HCT116 (cell line): Measurements from ENCODE around the gene LRBA. TPM values are rescaled to one million over a fixed set of nuclear protein-coding genes. Genes with fewer than 3 reads are reported as not detected.

Experiments used
- ATAC-seq: fragments of 200-7000 bp; cut with Tn5 transposase; 2 replicates; pipeline ENCODE4 v1.9.1; 2020; ENCODE audit warnings: mild to moderate bottlenecking, moderate library complexity
- BruUV-seq: library from RNA; stranded (reverse); fragments of 400-500 nt; replicated peaks from 2 replicates; lab custom pipeline; 2021; lab: Mats Ljungman, UMichigan
- CTCF ChIA-PET: fragments of 300-600 bp; sonication (Branson Sonifier 250); formaldehyde crosslinking; loops from one replicate; lab custom pipeline; 2021; ENCODE audit warnings: antibody characterized with exemption; lab: Charles Lee
- POLR2A ChIA-PET: fragments of 300-600, 350-600 bp; sonication (Branson Sonifier 250); formaldehyde crosslinking; loops from one replicate; lab custom pipeline; 2021; ENCODE audit warnings: antibody characterized with exemption; lab: Charles Lee
- RAD21 ChIA-PET, 2 experiments: fragments of 300-600 bp; sonication (Branson Sonifier 250); formaldehyde crosslinking; loops; one replicate each; lab custom pipeline; 2023; ENCODE audit warnings: low total read pairs in 2 of 2; ENCODE audit not compliant: uncharacterized antibody in 2 of 2, unreplicated experiment in 2 of 2, low non-redundant PET in 1 of 2; lab: Charles Lee
- DNase-seq: peaks from one replicate; pipeline ENCODE4 v3.0.0-alpha.2; 2010; ENCODE audit warnings: low read depth, low spot score
- H2AFZ ChIP-seq: fragments of 200-600 bp; shearing (Covaris generic), sonication (generic); 2 replicates; pipeline ENCODE4 v1.6.1; 2017; ENCODE audit warnings: low read depth, mixed run types, mixed read lengths, antibody characterized with exemption, low read length; ENCODE audit not compliant: poor library complexity, severe bottlenecking
- H3K27ac ChIP-seq: 2 replicates; pipeline ENCODE4 v1.5.1; 2012; ENCODE audit warnings: low read depth, low read length
- H3K27me3 ChIP-seq: fragments of 200-600 bp; sonication (generic); 2 replicates; pipeline ENCODE4 v1.6.1; 2016; ENCODE audit warnings: mixed run types, low read length, mixed read lengths; ENCODE audit not compliant: insufficient read depth
- H3K36me3 ChIP-seq, 2 experiments: fragments of 200-500 bp in 1 of 2; fragments of 200-600 bp in 1 of 2; sonication (Bioruptor generic) in 1 of 2; sonication (generic) in 1 of 2; 2 replicates each; pipeline versions ENCODE4 v1.5.1 to v1.6.1; 2014 to 2016; ENCODE audit warnings: low read length in 2 of 2, inconsistent platforms in 1 of 2, mixed read lengths in 1 of 2, mixed run types in 1 of 2; ENCODE audit not compliant: insufficient read depth in 2 of 2, control insufficient read depth in 1 of 2
- H3K4me1 ChIP-seq, 2 experiments: fragments of 200-600 bp in 1 of 2; sonication (generic) in 1 of 2; 2 replicates each; pipeline versions ENCODE4 v1.5.1 to v1.6.1; 2012 to 2017; ENCODE audit warnings: low read length in 2 of 2, inconsistent platforms in 1 of 2, mild to moderate bottlenecking in 1 of 2, mixed read lengths in 1 of 2, mixed run types in 1 of 2, moderate library complexity in 1 of 2; ENCODE audit not compliant: insufficient read depth in 2 of 2, control insufficient read depth in 1 of 2
- H3K4me2 ChIP-seq: fragments of 200-600 bp; sonication (generic); 2 replicates; pipeline ENCODE4 v1.6.1; 2017; ENCODE audit warnings: mixed run types, low read length, mixed read lengths
- H3K4me3 ChIP-seq, 2 experiments: fragments of 200-600 bp in 1 of 2; sonication (generic) in 1 of 2; replicated peaks in 1 of 2; 2 replicates each; pipeline ENCODE4 v1.5.1; 2011 to 2016; ENCODE audit warnings: low read length in 2 of 2, control low read depth in 1 of 2, low read depth in 1 of 2, mild to moderate bottlenecking in 1 of 2, mixed read lengths in 1 of 2, mixed run types in 1 of 2
- H3K79me2 ChIP-seq: fragments of 200-600 bp; sonication (generic); 2 replicates; pipeline ENCODE4 v1.6.1; 2017; ENCODE audit warnings: mild to moderate bottlenecking, mixed run types, low read length, moderate library complexity, mixed read lengths; ENCODE audit not compliant: insufficient read depth
- H3K9ac ChIP-seq: fragments of 200-600 bp; sonication (generic); 2 replicates; pipeline ENCODE4 v1.6.1; 2016; ENCODE audit warnings: low read length, mixed read lengths
- H3K9me2 ChIP-seq: fragments of 200-600 bp; sonication (generic), shearing (Covaris generic); 2 replicates; pipeline ENCODE4 v1.6.1; 2017; ENCODE audit warnings: mixed run types, mild to moderate bottlenecking, moderate library complexity; ENCODE audit not compliant: insufficient read depth
- H3K9me3 ChIP-seq, 2 experiments: fragments of 200-500 bp in 1 of 2; fragments of 200-600 bp in 1 of 2; sonication (Bioruptor generic) in 1 of 2; sonication (generic) in 1 of 2; 2 replicates each; pipeline ENCODE4 v1.6.1; 2014 to 2017; ENCODE audit warnings: low read length in 2 of 2, mixed read lengths in 2 of 2, inconsistent platforms in 1 of 2, low read depth in 1 of 2, mild to moderate bottlenecking in 1 of 2, mixed run types in 1 of 2, moderate library complexity in 1 of 2; ENCODE audit not compliant: control insufficient read depth in 1 of 2, insufficient read depth in 1 of 2
- H4K20me1 ChIP-seq: fragments of 200-600 bp; sonication (generic), shearing (Covaris generic); 2 replicates; pipeline ENCODE4 v1.6.1; 2017; ENCODE audit warnings: mixed run types, mild to moderate bottlenecking, moderate library complexity; ENCODE audit not compliant: insufficient read depth
- CBX3 ChIP-seq: IDR thresholded peaks from 2 replicates; pipeline ENCODE4 v1.6.1; 2012; ENCODE audit warnings: low read depth
- CEBPB ChIP-seq: IDR thresholded peaks from 2 replicates; pipeline ENCODE4 v1.6.1; 2012; ENCODE audit warnings: low read depth
- ELF1 ChIP-seq: IDR thresholded peaks from 2 replicates; pipeline ENCODE4 v1.6.1; 2012; ENCODE audit warnings: low read depth, borderline replicate concordance
- EZH2phosphoT487 ChIP-seq: fragments of 200-600 bp; IDR thresholded peaks from 2 replicates; pipeline ENCODE4 v1.6.1; 2018; ENCODE audit warnings: antibody characterized with exemption, borderline replicate concordance
- POLR2A ChIP-seq: IDR thresholded peaks from 2 replicates; pipeline ENCODE4 v1.7.0; 2011; ENCODE audit warnings: borderline replicate concordance; ENCODE audit not compliant: insufficient read depth, insufficient read length; ENCODE audit errors: extremely low read depth
- RAD21 ChIP-seq: IDR thresholded peaks from 2 replicates; pipeline ENCODE4 v1.6.1; 2012; ENCODE audit warnings: low read depth, mild to moderate bottlenecking
- SIN3A ChIP-seq: IDR thresholded peaks from 2 replicates; pipeline ENCODE4 v1.6.1; 2012; ENCODE audit warnings: low read depth
- SRF ChIP-seq: IDR thresholded peaks from 2 replicates; pipeline ENCODE4 v1.6.1; 2012; ENCODE audit warnings: low read depth
- TCF7L2 ChIP-seq: IDR thresholded peaks from 2 replicates; pipeline ENCODE4 v1.7.0; 2011; ENCODE audit warnings: borderline replicate concordance, inconsistent platforms; ENCODE audit not compliant: insufficient read depth, insufficient read length; ENCODE audit errors: extremely low read depth
- ZFX ChIP-seq: fragments of 450-650 bp; IDR thresholded peaks from 2 replicates; pipeline ENCODE4 v1.6.1; 2017
- ZNF274 ChIP-seq: fragments of 200-500 bp; sonication (Bioruptor generic); IDR thresholded peaks from 2 replicates; pipeline ENCODE4 v1.6.1; 2014; ENCODE audit warnings: mild to moderate bottlenecking, low read depth, low read length, inconsistent platforms
- intact Hi-C: fragments of 100-400 bp; cut with micrococcal nuclease; formaldehyde crosslinking; loops from 2 replicates; pipeline ENCODE4 v1.10.0; 2022
- total RNA-seq: library from RNA; stranded (reverse); gene quantifications from one replicate; pipeline ENCODE4 v1.2.1, GENCODE V29; 2021; ENCODE audit not compliant: unreplicated experiment
- TF ChIP-seq, protein P1 (sequence below): IDR thresholded peaks from 2 replicates; pipeline ENCODE4 v1.6.1; 2012
- TF ChIP-seq, protein P2 (sequence below): IDR thresholded peaks from 2 replicates; pipeline ENCODE4 v1.6.1; 2012; ENCODE audit warnings: low read depth
- TF ChIP-seq, protein P3 (sequence below): IDR thresholded peaks from 2 replicates; pipeline ENCODE4 v1.6.1; 2011; ENCODE audit warnings: mild to moderate bottlenecking, low read length, moderate library complexity; ENCODE audit not compliant: insufficient replicate concordance; ENCODE audit errors: extremely low read depth

LRBA gene
- total RNA-seq, 1 experiment from 2014 or later = 79.8 TPM

DNA sequence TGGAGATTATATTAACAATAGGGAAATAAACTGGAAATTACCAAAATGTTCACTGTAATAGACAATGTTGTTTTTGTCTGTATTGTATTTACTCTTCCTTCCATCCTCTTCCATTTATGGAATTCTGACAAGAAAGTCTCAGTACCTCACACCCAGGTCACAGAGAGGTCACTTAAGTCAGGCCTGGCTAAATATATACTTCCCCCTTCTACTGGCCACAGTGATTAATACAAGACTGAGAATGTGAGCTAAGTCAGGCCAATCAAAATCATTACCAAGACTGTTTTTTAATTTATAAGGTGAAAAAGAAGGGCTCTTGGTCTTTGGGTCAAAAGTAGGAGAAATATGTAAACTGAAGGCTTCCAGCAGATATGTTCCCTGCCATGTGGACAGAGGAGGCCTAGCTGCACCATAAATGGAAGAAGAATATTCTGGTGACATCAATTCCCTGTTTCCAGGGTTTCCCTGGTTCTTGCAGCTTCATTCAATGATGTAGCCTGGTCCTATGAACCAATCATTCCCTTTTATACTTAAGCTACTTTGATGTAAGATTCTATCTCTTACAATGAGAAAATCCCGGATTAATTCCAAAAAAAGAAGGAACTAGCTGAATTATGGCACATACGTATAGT lies 64.3 kb downstream of the LRBA start:
- ChIA-PET CTCF (interaction anchor here (1.0 kb wide), 1 partner anchor 11 kb away, joined by 4 read pairs; no protein-coding TSS in a partner anchor), RAD21 (no interaction called here), POLR2A (interaction anchor here (0.6 kb wide), 1 partner anchor 70 kb away, joined by 3 read pairs; no protein-coding TSS in a partner anchor)
- H3K27me3 ChIP-seq = no peaks in the 10 kb centered on the region
- peaks cover 84% of the 10 kb centered on the region for H3K79me2 ChIP-seq
- no peaks in the 10 kb centered on the region for H3K9me2 ChIP-seq
- no peak overlapping the region for H3K9ac ChIP-seq
- no peaks in the 10 kb centered on the region for H3K9me3 ChIP-seq
- DNase-seq (no peak), ATAC-seq (peak; percentile 66)
- TF ChIP-seq SRF (peak; percentile 53; the same call in 1 of the 2 replicates), SIN3A (no peak)
- BruUV-seq = no TSS peak
- peak overlapping the region; percentile 53 for H3K4me2 ChIP-seq
- H3K4me1 ChIP-seq = peaks cover 7 to 12% of the 10 kb centered on the region in 2 experiments
- H4K20me1 ChIP-seq = peaks cover 19% of the 10 kb centered on the region; the same call in 1 of the 2 replicates
- H2AFZ ChIP-seq = no peak overlapping the region
- no peak overlapping the region; a peak in 1 of 4 replicates for H3K4me3 ChIP-seq
- intact Hi-C loops = no loop called here
- H3K27ac ChIP-seq = no peak overlapping the region
- H3K36me3 ChIP-seq = no peaks in the 10 kb centered on the region

DNA sequence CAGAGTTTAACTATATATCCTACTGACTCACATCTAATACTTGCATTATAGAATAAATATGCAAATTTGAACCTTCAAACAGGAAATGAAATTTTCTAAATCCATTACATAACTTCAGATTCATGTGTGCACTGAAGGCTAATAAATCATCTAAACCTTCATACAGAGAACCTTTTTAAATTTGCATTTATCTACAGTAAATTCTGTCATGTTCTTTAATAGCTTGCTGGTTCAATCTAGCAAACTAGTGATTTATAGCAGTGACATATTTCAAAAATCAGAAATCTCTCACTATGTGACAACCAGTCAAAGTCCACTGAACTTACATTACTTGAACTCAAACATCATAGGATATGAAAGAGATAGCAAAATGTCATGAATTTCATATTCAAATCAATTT lies 65.1 kb downstream of the LRBA start:
- Histone ChIP-seq H3K4me3 (no peak overlapping the region), H3K9ac (no peak overlapping the region), H3K27me3 (no peaks in the 10 kb centered on the region), H3K79me2 (peaks cover 83% of the 10 kb centered on the region), H3K9me3 (no peaks in the 10 kb centered on the region), H4K20me1 (peaks cover 19% of the 10 kb centered on the region; the same call in 1 of the 2 replicates), H3K4me2 (no peak overlapping the region), H3K27ac (no peak overlapping the region), H2AFZ (no peak overlapping the region), H3K4me1 (peaks cover 7 to 12% of the 10 kb centered on the region in 2 experiments), H3K36me3 (no peaks in the 10 kb centered on the region), H3K9me2 (no peaks in the 10 kb centered on the region)
- BruUV-seq = no TSS peak
- intact Hi-C loops = no loop called here
- no peak for ATAC-seq
- ChIA-PET RAD21 (no interaction called here), POLR2A (no interaction called here), CTCF (no interaction called here)
- no peak for DNase-seq
- no peak for TF ChIP-seq CBX3
- TF ChIP-seq EZH2phosphoT487 = no peak
- no peak for TF ChIP-seq ELF1
- TF ChIP-seq SRF = no peak
- TF ChIP-seq, protein P1, sequence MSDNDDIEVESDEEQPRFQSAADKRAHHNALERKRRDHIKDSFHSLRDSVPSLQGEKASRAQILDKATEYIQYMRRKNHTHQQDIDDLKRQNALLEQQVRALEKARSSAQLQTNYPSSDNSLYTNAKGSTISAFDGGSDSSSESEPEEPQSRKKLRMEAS = no peak
- no peak for TF ChIP-seq ZFX
- TF ChIP-seq RAD21 = no peak
- TF ChIP-seq TCF7L2 = no peak
- TF ChIP-seq ZNF274 = no peak
- TF ChIP-seq, protein P2, sequence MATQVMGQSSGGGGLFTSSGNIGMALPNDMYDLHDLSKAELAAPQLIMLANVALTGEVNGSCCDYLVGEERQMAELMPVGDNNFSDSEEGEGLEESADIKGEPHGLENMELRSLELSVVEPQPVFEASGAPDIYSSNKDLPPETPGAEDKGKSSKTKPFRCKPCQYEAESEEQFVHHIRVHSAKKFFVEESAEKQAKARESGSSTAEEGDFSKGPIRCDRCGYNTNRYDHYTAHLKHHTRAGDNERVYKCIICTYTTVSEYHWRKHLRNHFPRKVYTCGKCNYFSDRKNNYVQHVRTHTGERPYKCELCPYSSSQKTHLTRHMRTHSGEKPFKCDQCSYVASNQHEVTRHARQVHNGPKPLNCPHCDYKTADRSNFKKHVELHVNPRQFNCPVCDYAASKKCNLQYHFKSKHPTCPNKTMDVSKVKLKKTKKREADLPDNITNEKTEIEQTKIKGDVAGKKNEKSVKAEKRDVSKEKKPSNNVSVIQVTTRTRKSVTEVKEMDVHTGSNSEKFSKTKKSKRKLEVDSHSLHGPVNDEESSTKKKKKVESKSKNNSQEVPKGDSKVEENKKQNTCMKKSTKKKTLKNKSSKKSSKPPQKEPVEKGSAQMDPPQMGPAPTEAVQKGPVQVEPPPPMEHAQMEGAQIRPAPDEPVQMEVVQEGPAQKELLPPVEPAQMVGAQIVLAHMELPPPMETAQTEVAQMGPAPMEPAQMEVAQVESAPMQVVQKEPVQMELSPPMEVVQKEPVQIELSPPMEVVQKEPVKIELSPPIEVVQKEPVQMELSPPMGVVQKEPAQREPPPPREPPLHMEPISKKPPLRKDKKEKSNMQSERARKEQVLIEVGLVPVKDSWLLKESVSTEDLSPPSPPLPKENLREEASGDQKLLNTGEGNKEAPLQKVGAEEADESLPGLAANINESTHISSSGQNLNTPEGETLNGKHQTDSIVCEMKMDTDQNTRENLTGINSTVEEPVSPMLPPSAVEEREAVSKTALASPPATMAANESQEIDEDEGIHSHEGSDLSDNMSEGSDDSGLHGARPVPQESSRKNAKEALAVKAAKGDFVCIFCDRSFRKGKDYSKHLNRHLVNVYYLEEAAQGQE = no peak
- no peak for TF ChIP-seq CEBPB
- TF ChIP-seq, protein P3, sequence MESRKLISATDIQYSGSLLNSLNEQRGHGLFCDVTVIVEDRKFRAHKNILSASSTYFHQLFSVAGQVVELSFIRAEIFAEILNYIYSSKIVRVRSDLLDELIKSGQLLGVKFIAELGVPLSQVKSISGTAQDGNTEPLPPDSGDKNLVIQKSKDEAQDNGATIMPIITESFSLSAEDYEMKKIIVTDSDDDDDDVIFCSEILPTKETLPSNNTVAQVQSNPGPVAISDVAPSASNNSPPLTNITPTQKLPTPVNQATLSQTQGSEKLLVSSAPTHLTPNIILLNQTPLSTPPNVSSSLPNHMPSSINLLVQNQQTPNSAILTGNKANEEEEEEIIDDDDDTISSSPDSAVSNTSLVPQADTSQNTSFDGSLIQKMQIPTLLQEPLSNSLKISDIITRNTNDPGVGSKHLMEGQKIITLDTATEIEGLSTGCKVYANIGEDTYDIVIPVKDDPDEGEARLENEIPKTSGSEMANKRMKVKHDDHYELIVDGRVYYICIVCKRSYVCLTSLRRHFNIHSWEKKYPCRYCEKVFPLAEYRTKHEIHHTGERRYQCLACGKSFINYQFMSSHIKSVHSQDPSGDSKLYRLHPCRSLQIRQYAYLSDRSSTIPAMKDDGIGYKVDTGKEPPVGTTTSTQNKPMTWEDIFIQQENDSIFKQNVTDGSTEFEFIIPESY = no peak
- TF ChIP-seq POLR2A = no peak
